ENCODE data around the gene OTX1.

GRCh38 chr2:63015389-63015788 is 35.2 kb upstream of the OTX1 start:
- TF ChIP-seq CTCF (IDR thresholded peaks at IDR 0.05): no peak
- no peak for TF ChIP-seq POLR2A (IDR thresholded peaks at IDR 0.05)
